Stimulated activated CD4-positive, alpha-beta T cell treated with anti-CD3 and anti-CD28 coated beads, Interleukin-15, amount 100 ng/mL, for 24 hours (primary cell): ENCODE results near the gene BSN.

Experiments
- DNase-seq: peaks from one replicate; pipeline ENCODE4 v3.0.0-alpha.2; 2020

Gene BSN

GRCh38 chr3:49700014-49700413 is 145.7 kb downstream of the BSN start:
- DNase-seq = no peak

GRCh38 chr3:49700453-49701128 is 146.3 kb downstream of the BSN start:
- DNase-seq = no peak

DNA sequence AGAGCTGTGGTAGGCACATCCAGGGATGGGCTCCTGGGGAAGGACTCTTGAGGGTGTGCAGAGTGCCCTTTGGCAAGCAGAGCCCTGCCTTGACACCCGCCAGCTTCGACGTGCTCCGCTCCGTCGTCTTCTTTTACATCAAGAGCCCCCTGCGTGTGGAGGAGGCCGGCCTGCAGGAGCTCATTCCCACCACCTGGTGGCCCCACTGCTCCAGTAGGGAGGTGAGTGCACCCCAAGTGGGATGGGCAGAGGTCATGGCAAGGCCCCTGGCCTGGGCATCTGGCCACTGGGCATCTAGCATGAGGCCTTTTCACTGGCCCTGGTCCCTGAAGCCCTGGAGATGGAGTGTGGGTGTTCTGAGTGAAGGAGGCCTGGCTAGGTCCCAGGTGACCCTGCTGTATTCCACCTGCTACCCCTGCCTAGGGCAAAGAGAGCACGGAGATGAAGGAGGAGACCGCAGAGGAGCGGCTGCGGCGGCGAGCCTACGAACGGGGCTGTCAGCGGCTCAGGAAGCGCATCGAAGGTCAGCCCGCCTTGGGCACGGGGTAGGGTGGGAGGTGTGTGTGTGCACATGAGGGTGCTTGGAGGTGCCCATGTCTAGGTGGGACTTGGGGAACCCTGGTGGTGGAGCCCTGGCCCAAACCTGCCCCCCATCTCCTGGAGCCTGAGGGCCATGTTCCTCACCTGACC is 147.3 kb downstream of the BSN start:
- no peak for DNase-seq

- DNase-seq = no peak
Measured at GRCh38 chr3:49702672-49703071, 148.4 kb downstream of the BSN start.

DNA sequence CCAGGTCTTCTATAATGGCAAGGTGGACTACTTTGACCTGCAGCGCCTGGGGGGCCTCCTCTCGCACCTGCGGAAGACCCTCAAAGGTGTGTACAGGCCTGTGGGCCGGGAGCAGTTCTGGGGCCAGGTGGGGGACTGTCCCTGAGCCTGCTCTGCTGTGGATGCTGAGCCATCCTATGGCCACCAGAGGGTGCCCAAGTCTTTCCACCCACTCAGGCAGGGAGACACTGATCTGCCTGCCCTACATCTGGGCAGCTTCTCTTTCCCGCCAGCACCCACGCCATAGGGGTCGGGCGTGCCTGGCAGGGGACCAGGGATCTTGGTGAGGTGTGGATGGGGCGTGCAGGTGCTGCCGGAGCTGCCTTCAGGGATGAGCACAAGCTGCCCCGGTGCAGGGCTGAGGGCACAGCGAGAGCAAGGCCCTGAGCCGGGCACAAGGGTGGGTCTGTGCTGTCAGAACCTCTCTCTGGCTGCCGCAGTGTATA is 149.2 kb downstream of the BSN start:
- peak; percentile 72 for DNase-seq

DNA sequence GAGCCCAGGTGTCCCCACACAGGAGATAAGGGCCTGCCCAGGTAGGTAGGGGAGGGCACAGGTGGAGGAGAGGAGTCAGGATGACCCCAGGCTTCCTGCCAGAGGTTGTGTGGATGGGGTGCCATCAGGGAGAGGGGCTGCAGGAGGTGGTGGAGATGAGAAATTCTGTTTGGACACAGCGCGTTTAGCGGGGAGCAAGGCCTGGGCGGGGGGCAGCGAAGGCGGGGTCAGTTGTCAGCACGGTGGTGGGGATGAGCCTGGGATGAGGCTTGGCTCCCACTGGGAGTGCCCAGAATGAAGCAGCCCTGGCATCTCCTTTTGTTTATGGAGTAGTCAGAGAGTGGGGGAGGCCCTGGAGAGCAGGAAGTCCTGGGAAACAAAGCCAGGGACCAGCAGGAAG is 149.7 kb downstream of the BSN start:
- no peak for DNase-seq

GRCh38 chr3:49704629-49705028 is 150.4 kb downstream of the BSN start:
- no peak for DNase-seq

DNA sequence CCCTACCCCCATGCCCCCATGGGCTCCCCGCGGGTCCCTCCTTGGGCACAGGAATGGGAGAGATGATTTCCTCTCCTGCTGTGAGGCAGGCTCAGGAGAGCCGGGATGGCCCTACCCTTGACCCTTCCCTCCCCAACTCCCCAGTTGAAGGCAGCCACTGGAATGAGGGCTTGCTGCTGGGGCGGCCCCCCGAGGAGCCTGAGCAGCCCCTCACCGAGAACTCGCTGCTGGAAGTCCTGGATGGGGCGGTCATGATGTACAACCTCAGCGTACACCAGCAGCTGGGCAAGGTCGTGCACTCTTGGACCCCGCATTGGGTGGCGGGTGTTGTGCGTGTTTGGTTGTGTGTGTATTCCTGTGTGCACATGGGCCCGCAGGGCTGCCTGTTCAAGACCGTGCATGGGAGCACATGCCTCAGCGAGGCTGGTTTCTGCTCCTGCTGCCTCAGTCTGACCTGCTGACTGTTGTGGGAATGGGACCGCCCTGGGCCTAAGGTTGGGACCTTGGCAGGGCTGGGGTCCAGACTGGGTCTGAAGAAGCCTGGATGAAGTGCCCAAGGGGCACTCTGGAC is 151.2 kb downstream of the BSN start:
- DNase-seq = no peak

DNA sequence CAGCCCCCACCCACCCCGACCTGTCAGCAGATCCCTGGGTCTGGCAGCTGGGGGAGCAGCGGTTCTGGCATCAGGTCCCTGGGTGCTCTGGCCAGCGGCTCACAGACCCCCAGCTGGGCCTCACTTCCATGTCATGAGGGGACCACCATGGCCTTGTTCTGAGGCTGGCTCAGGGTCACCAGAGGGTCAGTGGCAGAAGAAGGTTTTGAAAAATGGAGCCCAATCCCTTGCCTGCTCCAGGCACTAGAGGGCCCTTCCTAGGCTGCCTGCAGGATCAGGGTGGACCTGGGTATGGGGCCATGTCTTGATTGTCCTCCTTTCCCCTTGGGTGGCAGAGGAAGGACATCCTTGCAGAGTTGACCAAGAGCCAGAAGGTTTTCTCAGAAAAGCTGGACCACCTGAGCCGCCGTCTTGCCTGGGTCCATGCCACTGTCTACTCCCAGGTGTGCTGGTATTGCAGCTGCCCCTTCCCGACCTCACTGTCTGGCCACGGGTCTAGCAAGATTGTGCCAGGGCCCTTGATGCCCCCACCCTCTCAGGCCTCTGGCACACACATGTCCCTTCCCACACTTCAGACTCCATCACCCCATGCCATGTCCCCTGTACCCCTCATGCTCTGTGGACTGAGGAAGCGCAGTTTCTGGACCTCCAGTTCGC is 152.3 kb downstream of the BSN start:
- no peak for DNase-seq

DNA sequence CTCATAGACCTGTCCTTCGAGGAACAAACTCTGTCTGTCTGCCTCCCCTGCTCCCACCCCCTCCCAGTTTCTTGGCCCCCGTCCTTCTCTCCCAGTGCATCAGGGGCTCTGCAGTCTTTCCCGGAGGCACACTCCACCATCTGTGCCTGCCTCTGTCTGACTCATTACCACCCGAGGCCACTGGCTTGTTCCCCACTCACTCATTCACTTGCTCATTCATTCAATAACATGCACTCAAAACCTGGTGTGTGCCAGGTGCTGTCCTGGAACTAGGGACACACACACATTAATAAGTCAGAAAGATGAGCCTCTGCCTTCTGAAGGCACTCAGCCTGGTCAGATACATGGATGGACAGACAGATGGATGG is 152.8 kb downstream of the BSN start:
- no peak for DNase-seq

GRCh38 chr3:49709852-49710251 is 155.6 kb downstream of the BSN start:
- no peak for DNase-seq

- DNase-seq = no peak
Measured at GRCh38 chr3:49711489-49711888, 157.2 kb downstream of the BSN start.

GRCh38 chr3:49712166-49712565 is 157.9 kb downstream of the BSN start:
- DNase-seq = no peak

GRCh38 chr3:49712631-49713317 is 158.5 kb downstream of the BSN start:
- no peak for DNase-seq

DNA sequence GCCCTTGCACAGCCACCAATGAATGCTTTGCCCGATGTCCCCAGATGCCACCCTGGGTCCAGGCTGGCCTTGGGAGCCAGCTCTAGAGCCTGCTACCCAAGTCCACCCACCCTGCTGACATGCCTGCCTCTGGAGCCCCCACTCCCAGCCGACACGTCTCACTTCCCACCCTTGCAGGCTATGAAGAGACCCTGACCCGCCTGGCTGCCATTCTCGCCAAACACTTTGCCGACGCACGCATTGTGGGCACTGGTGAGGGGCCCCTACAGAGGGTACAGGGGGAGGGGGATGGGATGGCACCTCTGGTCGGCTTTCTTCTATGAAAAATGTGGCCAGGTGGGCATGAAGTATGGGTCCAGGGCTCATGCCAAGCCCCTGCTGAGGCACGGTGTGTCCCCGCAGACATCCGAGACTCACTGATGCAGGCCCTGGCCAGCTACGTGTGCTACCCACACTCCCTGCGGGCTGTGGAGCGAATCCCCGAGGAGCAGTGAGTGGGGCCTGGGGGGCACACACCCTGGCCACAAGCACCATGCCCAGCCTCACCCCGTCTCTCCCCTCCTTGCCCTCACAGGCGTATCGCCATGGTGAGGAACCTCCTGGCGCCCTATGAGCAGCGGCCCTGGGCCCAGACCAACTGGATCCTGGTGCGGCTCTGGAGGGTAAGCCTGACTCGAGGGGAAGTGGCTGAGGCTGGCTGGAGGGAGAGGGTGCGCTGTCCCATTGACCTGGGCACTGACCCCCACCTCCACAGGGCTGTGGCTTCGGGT is 159.2 kb downstream of the BSN start:
- no peak for DNase-seq

- DNase-seq = no peak
Measured at GRCh38 chr3:49714728-49715550, 160.7 kb downstream of the BSN start.

DNA sequence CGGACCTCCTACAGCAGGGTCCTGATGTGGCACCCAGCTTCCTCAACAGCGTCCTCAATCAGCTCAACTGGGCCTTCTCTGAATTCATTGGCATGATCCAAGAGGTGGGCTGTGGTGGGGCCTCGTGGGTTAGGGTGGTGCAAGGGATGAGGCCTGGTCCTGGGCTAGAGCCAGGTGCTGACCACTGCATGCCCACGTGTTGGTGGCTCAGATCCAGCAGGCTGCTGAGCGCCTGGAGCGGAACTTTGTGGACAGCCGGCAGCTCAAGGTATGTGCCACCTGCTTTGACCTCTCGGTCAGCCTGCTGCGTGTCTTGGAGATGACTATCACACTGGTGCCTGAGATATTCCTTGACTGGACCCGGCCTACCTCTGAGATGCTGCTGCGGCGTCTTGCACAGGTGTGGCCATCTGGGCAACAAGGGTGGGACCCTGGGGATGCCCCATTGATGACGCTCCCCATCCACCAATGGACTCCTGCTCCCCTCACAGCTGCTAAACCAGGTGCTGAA is 161.4 kb downstream of the BSN start:
- DNase-seq = no peak

GRCh38 chr3:49716169-49716568 is 161.9 kb downstream of the BSN start:
- no peak for DNase-seq

DNA sequence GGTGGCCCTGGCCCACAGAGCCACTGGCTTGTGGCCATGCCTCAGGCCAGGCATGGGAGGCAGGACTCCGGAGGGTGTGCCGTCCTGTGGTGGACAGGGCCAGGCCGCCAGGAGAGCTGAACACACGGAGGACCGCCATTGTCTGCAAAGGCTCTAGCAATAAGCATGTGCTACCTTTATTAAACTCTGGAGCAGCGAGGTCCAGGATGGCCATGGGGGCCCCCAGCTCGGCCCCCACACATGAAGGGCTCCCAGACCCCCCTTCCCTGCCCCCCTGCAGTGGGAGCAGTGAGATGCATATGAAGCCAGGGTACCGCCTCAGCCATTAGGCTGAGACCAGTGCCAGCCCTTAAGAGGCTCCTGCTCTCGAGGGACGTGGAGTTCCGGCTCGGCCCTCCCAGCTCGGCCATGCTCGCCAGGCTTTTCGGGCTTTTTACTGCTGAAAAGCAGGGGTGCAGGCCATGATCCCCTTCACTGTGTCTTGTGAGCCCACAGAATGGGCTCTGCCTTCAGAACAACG is 162.5 kb downstream of the BSN start:
- no peak for DNase-seq

DNA sequence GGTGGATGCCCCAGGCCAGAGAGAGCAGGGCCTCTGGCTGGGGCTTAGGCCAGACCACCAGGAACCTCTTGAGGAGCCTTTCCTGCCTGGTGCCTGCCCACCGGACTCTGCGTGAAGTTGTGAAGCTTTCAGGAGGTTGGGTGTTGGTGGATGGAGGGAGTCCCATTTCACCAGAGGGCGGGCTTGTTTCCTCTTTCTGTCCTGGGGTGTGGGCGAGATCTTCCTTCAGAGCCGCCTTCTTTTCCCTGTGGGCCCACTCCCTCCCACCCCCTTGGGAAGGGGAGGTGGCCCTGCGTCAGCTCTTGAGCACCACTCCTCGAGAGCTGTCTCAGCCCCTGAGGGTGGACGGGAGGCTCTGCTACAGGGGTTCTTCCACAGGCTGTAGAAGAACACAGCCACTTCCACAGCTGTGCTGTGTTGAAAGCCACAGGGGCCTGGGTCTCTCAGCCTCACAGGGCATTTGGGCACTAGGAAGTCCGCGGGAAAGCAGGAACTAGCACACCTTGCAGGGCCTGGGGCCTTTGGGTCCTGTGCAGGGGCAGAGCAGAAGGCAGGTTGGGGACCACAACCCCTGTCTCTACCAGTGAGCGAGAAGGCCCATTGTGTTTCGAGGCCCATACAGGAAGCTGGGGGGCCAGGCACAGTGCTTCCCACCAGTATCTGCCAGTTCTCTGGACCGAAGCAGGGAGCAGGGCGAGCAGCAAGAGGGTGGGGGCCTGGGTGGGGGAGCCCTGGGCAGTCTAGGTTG is 163.1 kb downstream of the BSN start:
- DNase-seq = no peak
